ENCODE results near the gene SLC12A7.

SLC12A7 gene

GRCh38 chr5:1050423-1051365 is 61.2 kb downstream of the SLC12A7 start (continued):
- no peak for TF ChIP-seq ZNF768 (tag by site-specific recombination; IDR thresholded peaks at IDR 0.05)
- TF ChIP-seq ZNF221 (tag by site-specific recombination; IDR thresholded peaks at IDR 0.05; ENCODE audit: borderline replicate concordance), result no peak
- no peak for TF ChIP-seq ZNF600 (tag by site-specific recombination; IDR thresholded peaks at IDR 0.05)
- no peak for TF ChIP-seq SP3 (tag by site-specific recombination; IDR thresholded peaks at IDR 0.05)

DNA sequence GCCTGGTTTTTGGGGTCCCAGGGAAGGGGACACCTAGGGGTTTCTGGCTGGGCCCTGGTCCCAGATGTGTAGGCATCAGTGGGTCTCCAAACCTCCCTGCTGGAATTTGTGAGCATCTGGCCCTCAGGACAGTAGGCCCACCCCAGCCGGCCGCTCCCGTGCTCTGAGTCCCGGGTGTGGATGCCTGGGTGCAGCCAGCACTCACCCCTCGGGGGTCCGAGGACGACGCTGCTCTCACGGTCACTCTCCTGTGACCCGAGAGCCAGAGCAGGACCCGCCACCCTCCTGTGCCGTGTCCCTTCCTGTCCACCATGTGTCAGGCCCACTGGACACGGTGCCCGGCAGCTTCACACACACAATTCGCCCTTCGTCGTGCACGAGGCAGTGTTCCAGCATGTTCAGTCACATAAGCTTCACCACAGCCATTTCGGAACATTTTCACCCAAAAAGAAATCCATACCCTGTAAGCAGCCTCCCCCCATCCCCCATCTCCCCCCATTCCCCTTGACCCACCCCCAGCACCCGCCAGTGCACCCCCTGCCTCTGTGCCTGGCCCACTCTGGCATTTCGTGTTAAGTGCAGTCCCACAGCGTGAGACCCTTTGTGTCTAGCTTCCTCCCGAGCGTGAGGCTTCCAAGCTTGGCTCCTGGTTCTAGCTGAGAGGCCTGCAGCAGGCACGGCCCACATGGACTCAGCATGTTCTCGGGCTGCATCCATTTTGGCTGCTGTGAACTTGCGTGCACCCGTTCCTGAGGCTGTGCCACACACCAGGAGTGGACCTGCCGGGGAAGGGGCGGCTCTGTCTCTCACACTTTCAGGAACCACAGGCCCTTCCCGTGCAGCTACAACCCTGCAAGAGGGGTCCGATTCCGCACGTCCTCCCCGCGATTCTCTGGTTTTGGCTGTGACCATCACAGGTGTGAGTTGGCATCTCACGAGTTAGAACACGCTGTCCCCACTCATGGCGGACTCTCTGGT is 62.7 kb downstream of the SLC12A7 start:
- CTCF ChIA-PET, result interaction anchor here (1.5 to 2.9 kb wide), 2 partner anchors 118 to 125 kb away, joined by 3 to 9 read pairs; no protein-coding TSS in a partner anchor
- H3K4me1 ChIP-seq (ENCODE audit: control insufficient read depth, insufficient read depth, low read length), result no peaks in the 10 kb centered on the region

More for the DNA sequence above, 62.7 kb downstream of the SLC12A7 start:
- Histone ChIP-seq H3K9me3 (ENCODE audit: control insufficient read depth, insufficient read depth, low read depth, low read length) (no peaks in the 10 kb centered on the region), H3K27ac (ENCODE audit: extremely low read depth, low read depth, low read length) (no peak overlapping the region), H3K4me3 (ENCODE audit: low read depth, low read length) (no peak overlapping the region), H3K36me3 (ENCODE audit: control insufficient read depth in 2 of 2, insufficient read depth in 1 of 2, low read length in 2 of 2) (peaks cover 0 to 27% of the 10 kb centered on the region in 2 experiments; a peak in 1 of 3 replicates)
- POLR2A ChIA-PET, result no interaction called here
- no peak for TF ChIP-seq ZNF391 (tag by site-specific recombination; IDR thresholded peaks at IDR 0.05; ENCODE audit: borderline replicate concordance, low read depth)
- TF ChIP-seq ZNF621 (tag by site-specific recombination; IDR thresholded peaks at IDR 0.05), result no peak
- TF ChIP-seq ZNF24 (tag by site-specific recombination; IDR thresholded peaks at IDR 0.05), result no peak
- no peak for TF ChIP-seq SP7 (tag by site-specific recombination; IDR thresholded peaks at IDR 0.05)
- no peak for TF ChIP-seq ZNF121 (tag by site-specific recombination; IDR thresholded peaks at IDR 0.05)
- TF ChIP-seq ZNF140 (tag by site-specific recombination; IDR thresholded peaks at IDR 0.05), result no peak
- TF ChIP-seq ZBTB1 (tag by site-specific recombination; IDR thresholded peaks at IDR 0.05), result no peak
- TF ChIP-seq ZNF549 (tag by site-specific recombination; IDR thresholded peaks at IDR 0.05), result no peak
- no peak for TF ChIP-seq HOXC10 (CRISPR knock-in tag; IDR thresholded peaks at IDR 0.05)
- TF ChIP-seq REST (tag by site-specific recombination; IDR thresholded peaks at IDR 0.05), result no peak
- TF ChIP-seq MZF1 (tag by site-specific recombination; IDR thresholded peaks at IDR 0.05; ENCODE audit: borderline replicate concordance), result no peak
- TF ChIP-seq ZNF433 (tag by site-specific recombination; IDR thresholded peaks at IDR 0.05; ENCODE audit: low read depth), result no peak
- TF ChIP-seq ZNF155 (tag by site-specific recombination; IDR thresholded peaks at IDR 0.05), result no peak
- no peak for TF ChIP-seq ZNF266 (tag by site-specific recombination; IDR thresholded peaks at IDR 0.05; ENCODE audit: low read depth)
- TF ChIP-seq, protein P1, sequence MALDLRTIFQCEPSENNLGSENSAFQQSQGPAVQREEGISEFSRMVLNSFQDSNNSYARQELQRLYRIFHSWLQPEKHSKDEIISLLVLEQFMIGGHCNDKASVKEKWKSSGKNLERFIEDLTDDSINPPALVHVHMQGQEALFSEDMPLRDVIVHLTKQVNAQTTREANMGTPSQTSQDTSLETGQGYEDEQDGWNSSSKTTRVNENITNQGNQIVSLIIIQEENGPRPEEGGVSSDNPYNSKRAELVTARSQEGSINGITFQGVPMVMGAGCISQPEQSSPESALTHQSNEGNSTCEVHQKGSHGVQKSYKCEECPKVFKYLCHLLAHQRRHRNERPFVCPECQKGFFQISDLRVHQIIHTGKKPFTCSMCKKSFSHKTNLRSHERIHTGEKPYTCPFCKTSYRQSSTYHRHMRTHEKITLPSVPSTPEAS (tag by site-specific recombination; IDR thresholded peaks at IDR 0.05), result no peak
